Measurements from ENCODE around the gene ADCY9. TPM values are rescaled to one million over a fixed set of nuclear protein-coding genes. Genes with fewer than 3 reads are reported as not detected.

Gene ADCY9
- total RNA-seq, 1 experiment from 2014 or later: 4.7 TPM

DNA sequence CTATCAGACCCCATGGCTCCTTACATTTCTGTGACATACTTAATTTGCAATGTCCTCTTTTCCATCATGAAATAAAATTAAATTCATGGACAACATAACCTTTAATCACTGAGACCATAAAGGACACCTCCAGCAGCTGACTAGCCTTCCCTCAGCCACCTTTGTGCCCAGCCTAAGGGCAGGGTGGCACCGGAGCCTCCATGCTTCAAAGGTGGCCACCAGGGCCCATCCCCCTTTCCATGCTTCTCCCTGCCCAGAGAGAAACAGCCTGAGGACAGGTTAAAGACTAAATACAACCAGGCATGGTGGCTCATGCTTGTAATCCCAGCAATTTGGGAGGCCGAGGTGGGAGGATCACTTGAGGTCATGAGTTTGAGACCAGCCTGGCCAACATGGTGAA lies 94.3 kb downstream of the ADCY9 start:
- Mint-ChIP-seq H3K27me3 (ENCODE audit: low read depth) (peaks cover 7% of the 10 kb centered on the region; the same call in 1 of the 2 replicates), H3K4me1 (peaks cover 20 to 27% of the 10 kb centered on the region in 2 experiments), H3K9me3 (peaks cover 5 to 6% of the 10 kb centered on the region in 2 experiments; a peak in 2 of 5 replicates), H3K36me3 (ENCODE audit: insufficient read depth in 1 of 3, low read depth in 3 of 3) (no peaks in the 10 kb centered on the region; a peak in 2 of 7 replicates), H3K27ac (no peak overlapping the region), H3K4me3 (no peak overlapping the region)
- H2AFZ ChIP-seq (ENCODE audit: low read length): no peak overlapping the region
- H4K91ac ChIP-seq (ENCODE audit: insufficient read length, low read depth, low read length): no peak overlapping the region
- H3K27me3 ChIP-seq (ENCODE audit: insufficient read depth, low read length): no peaks in the 10 kb centered on the region
- no peak overlapping the region for H2AK5ac ChIP-seq (ENCODE audit: insufficient read length, low read length)
- H3K79me2 ChIP-seq (ENCODE audit: insufficient read depth, low read length): no peaks in the 10 kb centered on the region
- no CpG with 5 or more reads among the region's 2 CpGs for WGBS (ENCODE audit: extremely low coverage, insufficient read length, low lambda C conversion rate)
- H4K8ac ChIP-seq (replicated peaks; ENCODE audit: insufficient read length, low read depth, low read length): no peak overlapping the region
- H3K4me1 ChIP-seq (ENCODE audit: insufficient read depth, low read length): peaks cover 4% of the 10 kb centered on the region; the same call in 1 of the 2 replicates
- H3K14ac ChIP-seq (ENCODE audit: insufficient read depth, low read length): no peak overlapping the region
- no peak for TF ChIP-seq CTCF (conservative IDR thresholded peaks at IDR 0.05)
- H2BK5ac ChIP-seq (ENCODE audit: insufficient read length, low read length): no peak overlapping the region
- no peak for DNase-seq
- H3K23ac ChIP-seq (ENCODE audit: insufficient read length, low read depth, low read length): no peak overlapping the region
- H3K4me2 ChIP-seq (ENCODE audit: insufficient read depth, insufficient read length, low read length): no peak overlapping the region
- H3K79me1 ChIP-seq (ENCODE audit: insufficient read depth, low read depth, low read length, poor library complexity, severe bottlenecking): no peaks in the 10 kb centered on the region
- H2BK15ac ChIP-seq (ENCODE audit: low read depth, low read length): no peak overlapping the region
- no peak overlapping the region for H2BK12ac ChIP-seq (ENCODE audit: insufficient read length, low read depth, low read length)
- H3K27ac ChIP-seq (ENCODE audit: insufficient read length, low read depth, low read length): no peak overlapping the region
- no peak overlapping the region for H3K18ac ChIP-seq (ENCODE audit: insufficient read length, low read depth, low read length)
- no peaks in the 10 kb centered on the region for H3K9me3 ChIP-seq (ENCODE audit: control insufficient read depth, low read depth, low read length)
- H3K9ac ChIP-seq (ENCODE audit: extremely low read depth, insufficient read length, low read length): no peak overlapping the region
- H4K20me1 ChIP-seq (ENCODE audit: control insufficient read depth, insufficient read depth, insufficient read length): no peaks in the 10 kb centered on the region
- H3K4ac ChIP-seq (ENCODE audit: low read depth, low read length): no peak overlapping the region
- H2BK20ac ChIP-seq (ENCODE audit: low read depth, low read length, poor library complexity, severe bottlenecking): no peak overlapping the region
- H3T11ph ChIP-seq (ENCODE audit: low read length): no peak overlapping the region
- no peak overlapping the region for H2BK120ac ChIP-seq (ENCODE audit: low read depth, low read length, poor library complexity, severe bottlenecking)
- H3K56ac ChIP-seq (ENCODE audit: insufficient read length, low read depth, low read length): no peak overlapping the region
- H3K23me2 ChIP-seq (ENCODE audit: insufficient read length, low read depth, low read length, poor library complexity, severe bottlenecking): peaks cover 2% of the 10 kb centered on the region
- H4K5ac ChIP-seq (ENCODE audit: insufficient read length, low read depth, low read length): no peak overlapping the region

All from H9 (cell line).